Right kidney (tissue), 1 donor: ENCODE data around the gene RNF220.
A peak's percentile ranks its signal among the peaks of the same experiment; 100 is the strongest.

Source experiments
- DNase-seq: peaks from one replicate; pipeline ENCODE4 v3.0.0-alpha.2; 2016

RNF220 gene

DNA sequence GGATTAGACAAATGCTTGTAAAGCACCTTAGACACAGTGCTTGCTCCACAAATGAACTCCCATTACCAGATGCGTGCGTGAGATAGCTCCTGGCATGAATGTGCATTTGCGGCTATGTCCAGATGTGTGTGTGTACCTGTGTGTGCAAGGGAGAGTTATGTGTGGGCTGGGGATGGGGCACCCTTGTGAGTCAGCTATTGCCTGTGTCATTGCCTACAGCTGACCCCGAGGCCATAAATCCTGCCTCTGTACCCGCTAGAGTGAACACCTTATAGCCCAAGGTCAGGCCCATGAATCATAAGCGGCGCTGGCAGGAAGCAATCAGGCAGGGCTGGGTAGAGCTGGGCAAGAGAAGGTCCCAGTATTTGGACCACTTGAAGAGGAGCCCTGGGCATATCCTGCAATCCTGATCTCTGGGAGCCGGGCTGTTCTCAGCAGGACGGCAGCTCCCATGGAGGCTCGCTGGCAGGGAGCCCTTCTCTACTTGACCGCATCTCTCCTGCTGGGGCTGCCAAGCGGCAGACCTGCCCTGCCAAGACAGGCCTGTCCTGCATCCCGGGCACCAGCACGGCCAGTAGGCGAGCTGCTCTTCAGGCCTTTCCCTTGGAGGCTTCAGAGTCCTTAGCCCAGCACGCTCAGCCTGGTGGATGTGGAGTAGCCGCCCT lies 182.9 kb downstream of the RNF220 start:
- no peak for DNase-seq

DNA sequence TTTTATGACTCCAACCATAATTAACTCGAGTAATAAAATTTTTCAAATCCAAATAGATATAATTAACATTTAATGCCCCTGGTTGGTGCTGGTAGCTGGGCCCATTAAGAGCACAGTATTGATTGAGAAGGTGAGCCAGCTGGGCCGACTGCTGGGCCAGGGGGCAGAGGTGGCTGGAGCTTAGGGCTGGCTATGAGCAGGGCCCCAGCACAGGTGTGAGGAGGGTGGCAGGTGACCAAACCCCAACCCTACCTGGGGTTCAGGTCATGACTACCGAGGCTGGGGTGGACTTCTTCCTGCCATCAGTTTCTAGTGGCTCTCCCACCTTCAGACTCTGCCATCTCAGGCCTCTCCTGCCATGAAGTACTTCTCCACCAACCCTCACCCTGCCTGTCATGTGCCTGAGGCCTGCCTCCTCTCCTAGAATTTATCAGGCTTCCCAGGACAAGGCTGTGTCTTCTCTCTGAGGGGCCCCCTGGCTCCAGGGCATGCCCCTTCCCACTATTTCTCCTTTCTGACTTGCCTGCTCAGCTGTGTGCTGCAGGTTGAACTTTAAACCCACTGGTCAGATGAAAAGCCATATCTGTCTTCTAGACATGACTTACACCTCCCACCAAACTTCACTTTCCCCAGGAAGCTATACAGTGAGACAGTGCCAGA lies 183.6 kb downstream of the RNF220 start:
- DNase-seq = no peak

DNA sequence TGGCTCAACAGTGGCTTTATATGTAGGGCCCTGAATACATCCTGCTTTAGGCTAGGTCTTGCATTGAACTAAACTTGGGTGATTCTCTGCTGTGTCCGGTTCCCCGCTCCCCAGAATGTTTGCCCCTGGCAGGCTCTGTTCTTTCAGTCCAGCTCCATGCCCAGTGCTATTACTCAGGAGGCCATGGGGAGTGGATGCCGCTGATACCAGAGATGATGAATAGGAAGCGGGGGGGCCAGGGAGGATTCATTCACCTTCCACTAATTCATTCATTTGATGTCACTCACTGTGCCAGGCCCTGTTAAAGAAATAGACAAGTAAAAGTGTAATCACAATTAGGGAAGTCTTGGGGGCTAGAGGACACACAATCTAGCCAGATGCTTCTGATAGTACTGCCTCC lies 185.4 kb downstream of the RNF220 start:
- no peak for DNase-seq

DNA sequence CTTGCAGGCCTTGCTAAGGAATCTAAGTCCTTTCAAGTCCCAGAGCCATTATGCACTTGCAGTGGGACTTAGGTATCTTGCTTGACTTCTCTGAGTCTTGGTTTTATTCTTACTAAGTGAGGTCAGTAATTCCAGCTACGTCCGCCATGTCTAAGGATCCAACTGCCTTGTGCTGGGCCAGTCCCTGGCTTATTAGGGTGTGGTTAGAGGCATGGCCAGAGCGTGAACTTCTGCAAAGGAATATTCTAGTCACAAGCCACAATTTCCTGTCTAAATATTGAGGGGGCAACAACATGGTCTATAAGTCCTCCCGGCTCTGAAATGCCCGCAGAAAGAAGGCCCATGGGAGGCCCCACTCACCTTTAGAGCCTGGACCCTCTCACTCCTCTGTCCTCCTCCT lies 186.3 kb downstream of the RNF220 start:
- DNase-seq = no peak

DNA sequence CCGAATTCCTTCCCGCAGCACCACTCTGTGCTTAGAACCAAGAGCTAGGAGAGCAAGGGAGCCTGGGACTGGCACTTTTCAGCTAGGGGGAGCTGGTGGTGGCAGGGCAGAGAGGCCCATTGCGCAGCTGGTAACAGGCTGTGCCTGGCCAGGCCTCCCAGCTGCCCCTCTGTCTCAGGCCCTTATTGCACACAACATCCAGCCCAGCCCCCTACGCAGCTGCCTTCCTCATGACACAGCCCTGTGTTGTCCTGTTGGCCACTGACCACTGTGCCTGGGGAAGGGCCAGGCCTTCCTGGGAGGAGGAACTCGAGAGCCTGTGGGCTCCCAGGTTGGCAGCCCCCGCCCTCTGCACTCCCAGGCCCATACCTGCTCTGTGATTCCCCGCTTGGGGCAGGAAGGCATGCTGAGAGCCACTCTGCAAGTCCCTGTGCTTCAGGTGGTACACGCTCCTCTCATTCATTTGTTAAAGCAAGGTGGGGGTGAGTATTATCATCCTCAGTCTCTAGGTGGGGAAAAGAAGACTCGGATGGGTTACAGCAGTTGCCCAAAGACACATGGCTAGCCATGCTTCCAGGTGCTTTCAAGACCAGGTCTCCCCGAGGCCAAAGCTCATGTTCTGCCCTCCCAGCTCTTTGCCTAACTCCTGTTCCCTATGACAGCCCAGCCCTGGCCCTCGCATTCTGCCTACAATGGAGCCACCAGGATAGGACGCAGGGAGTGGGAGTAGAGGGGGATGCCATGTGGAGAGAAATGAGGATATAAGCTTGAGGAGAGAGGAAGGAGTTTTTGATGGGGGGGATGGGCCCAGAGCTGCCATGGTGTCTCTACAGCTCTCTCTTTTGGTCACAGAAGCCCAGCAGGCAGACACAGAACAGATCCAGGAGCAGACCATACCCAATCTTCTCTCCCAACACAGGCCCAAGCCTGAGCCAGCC lies 187.4 kb downstream of the RNF220 start:
- DNase-seq = no peak

DNA sequence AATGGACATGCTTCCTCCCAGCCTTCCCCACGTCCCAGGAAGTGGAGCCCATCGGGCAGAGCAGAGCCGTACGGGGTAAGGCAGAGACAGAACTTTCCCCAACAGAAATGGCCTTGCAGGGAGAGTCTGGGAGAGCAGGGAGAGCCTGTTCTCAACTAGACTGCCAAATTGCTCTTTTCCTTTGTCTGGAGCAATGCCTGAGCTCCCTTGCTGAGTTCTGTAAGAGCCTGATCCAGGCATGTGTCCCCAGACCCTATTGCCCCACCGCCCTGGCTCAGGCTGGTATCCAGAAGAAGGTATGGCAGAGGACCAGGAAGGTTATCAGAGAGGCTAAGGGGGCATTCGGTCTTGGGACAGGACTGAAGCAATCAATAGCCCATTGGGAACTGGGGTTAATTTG lies 189.3 kb downstream of the RNF220 start:
- DNase-seq = no peak

DNA sequence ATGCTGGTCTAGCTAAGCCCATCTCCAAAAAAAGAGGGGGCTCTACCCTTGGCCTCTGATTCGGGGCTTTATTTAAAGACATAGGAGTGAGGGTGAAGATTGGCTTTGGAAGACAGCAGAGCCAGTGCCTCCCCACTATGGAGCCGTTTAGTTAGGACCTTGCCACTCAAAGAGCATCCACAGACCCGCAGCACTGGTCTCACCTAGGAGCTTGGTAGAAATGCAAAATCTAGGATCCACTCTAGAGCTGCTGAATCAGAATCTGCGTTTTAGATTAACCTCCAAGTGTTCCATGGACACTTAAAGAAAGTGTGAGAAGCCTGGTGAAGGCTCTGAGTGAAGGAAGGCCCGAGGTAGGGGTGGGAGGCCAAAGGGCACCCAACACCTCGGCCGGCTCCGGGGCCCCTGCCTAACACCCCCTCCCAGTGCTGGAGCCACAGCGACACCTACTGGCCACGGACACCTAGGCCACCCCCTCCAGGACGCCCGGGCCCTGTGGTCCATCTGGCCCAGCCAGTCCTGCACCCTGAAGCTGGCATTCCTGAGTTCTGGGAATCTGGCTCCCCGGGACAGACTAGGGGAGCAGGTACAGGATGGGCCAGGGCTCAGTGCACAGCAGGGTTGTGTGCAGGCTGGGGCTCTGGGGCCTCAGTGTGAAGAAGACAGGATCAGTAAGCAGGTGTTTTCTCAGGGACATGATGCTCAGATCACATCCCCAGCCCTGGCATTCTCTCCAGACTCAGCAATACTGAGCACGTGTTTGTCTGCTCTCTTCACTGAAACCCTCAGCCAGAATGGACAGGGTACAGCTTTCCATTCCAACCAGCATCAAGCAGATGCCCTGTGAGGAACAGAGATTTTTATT lies 190.0 kb downstream of the RNF220 start:
- peak; percentile 75 for DNase-seq

DNA sequence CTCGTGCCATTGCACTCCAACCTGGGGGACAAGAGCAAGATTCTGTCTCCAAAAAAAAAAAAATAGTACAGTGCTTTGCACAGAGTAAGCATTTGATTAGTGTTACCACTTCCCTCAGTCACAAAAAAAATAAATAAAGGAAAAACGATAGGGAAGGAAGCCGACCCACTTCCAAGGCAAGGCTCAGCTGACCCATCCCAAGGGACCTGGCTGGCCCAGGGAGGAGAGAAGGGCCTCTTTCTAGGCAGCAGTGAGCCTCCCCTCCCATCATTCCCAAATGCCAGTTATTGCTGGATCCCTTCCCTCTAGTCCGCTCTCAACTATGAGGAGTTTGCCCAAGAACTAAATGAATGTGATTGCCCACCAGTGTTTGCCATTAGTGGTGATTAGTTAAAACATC lies 191.5 kb downstream of the RNF220 start:
- no peak for DNase-seq

DNA sequence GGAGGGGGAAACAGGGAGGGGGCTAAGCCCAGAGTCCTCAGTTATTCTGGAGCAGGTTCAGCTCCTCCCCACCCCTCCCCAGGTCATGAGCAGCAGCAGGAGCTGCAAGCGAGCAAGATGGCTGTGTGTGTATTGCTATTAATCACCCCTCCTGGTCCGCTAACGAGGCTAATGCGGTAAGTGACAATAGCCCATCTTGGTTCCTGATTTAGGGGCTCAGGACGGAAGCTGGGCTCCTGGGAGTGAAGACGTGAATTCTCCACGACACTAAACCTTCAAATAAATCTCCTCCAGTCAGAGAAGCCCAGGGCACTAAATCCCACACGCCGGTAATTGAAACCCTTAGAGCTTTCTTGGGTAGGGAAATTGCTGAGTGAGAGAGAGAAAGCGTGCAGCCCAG lies 193.1 kb downstream of the RNF220 start:
- DNase-seq = no peak

DNA sequence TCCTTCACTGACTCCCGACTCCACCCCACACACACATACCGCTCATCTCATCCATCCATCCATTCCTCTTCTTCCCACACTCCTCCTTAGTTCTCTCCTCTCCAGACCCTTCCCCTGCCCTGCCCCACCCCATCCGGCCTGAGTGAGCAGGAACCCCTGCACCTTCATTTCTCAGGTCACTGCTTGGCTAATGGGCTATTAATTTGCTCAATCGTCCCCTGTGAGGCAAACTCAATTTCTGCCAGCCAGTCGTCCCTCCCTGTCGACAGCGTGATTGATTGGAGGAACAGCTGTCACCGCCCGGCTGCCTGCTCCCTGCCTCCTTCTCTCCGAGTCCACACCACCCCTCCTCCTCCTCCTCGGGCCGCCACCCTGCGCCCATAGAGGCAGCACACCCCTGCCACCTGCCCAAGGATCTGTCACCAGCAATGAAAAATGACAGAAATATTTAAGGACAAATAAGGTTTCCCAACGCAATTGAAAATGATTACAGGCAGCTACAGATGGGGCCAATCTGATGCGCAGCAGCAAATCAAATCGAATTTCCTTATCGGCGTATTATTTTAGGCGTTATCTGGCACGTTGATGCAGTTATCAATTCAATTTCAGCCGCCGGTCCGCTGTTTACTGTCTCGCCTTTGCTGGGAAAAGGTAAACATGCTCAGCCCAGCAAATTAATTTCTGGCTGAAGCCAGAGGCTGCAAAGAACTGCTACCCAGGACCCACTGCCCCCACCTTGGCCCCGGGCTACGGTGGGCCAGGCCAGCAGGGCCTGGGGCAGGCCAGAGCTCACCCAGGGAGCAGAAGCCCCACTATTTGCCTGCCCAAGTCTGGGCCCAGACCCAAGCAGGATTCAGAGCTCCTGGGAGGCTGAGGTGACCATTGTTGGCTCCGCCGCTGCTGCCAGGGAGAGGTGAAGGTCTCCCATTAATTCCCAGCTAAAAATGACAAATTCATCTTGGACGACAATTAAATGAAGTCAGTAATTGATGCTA lies 197.9 kb downstream of the RNF220 start:
- DNase-seq = no peak

DNA sequence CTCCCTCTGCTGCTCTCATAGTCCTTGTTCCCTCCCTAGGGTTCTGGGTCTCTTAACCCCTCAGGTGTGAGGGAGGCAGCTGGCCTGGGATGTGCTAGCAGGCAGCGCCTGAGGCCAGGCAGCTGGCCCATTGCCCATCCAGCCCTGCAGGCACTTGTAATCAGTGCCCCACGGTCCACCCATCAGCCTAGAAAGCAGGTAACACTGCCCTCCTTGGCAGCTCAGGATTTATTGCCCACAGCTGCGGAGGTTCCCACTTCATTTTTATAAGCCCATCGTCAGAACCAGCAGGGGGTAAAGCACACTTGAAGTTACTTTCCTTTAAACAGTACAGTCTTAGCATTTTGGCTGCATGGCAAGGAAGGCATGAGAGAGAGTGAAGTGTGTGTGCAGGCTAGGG lies 198.7 kb downstream of the RNF220 start:
- no peak for DNase-seq

DNA sequence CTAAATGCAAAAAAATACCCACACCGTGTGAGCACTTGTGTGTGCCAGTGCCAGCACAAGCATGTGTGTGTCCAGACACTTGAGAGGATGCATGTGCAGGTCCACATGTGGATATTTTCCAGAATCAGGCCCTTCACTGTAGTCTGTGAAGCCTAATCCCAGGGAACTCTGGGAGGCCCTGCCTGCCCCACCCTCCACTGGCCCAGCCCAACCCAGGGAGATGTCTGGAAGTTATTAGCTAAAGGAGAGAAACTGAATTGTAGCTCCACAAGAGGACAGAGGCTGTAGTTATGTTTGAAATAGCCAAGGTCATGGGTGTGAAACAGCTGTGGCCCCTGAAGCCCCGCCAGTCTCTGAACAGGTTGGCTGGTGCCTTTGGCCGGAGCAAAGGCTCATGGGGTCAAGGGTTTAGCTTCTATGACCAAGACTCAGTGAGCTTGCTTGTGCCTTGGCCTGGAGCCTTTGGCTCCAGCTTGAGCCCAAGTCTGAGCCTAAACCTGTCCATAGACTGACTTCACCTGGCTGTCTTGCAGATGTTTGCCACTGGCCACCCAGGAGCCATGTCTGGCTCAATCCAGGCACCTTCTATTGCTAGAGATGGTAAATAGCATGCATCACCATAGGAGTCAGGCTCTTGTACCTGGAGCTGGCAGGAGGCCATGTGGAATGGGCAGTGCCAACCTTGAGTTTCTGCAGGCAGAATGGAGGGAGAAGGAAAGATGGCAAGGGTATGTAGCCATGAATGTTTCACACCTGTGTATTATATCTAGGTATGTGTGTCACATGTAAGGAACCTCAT lies 199.3 kb downstream of the RNF220 start:
- no peak for DNase-seq

DNA sequence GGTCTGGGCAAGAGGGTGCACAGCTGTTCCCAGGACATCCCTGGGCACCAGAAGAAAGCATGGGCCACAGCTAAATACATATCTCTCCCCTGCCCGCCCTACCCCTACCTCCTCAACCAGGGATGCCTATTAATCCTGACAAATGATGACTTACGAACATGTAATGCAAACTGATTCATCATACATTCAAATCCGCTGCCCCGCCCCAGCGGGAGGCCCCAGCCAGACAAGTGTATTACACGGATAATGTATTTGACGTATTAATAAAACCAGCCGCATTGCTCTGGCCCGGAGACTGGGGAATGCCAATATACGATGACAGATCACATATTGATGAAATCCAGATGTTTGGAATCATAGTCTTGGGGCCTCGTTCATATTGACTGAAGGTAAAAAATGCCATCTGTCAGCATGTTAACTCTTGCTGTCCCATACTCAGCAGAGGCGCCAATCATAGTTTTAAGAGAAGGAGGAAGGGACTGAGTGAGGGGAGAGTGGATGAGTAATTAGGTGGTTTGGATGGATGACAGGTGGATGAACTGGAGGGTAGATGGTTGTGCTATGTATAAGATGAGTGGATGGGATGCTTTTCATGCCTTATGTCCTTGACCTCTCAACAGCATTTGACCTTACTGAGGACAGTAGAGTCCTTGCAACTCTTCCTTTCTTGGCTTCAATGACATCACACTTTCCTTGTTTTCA lies 201.0 kb downstream of the RNF220 start:
- no peak for DNase-seq

DNA sequence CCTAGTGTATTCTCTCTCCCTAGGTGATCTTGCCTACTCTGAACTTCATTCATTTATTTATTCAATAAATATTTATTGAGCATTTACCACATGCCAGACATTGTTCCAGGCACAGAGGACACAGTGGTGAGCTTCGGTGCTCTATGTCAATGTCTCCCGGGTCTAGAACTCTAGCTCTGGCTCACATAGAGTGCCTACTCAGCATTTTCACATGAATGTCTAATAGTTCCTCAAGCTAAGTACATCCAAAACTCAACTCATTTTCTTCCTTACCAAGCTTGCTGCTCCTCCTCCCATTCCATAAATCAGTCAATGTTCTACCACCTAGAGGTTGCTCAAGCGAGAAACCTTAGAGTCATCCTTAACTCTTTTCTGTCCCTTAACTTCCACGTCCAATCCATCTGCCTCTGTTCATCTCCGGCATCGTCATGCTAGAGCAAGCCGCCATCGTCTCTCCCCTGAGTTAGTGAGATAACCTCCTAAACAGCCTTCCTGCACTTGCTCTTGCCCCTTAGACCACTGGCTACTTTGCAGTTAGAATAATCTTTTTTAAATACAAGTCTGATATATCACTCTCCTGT lies 201.7 kb downstream of the RNF220 start:
- DNase-seq = no peak

DNA sequence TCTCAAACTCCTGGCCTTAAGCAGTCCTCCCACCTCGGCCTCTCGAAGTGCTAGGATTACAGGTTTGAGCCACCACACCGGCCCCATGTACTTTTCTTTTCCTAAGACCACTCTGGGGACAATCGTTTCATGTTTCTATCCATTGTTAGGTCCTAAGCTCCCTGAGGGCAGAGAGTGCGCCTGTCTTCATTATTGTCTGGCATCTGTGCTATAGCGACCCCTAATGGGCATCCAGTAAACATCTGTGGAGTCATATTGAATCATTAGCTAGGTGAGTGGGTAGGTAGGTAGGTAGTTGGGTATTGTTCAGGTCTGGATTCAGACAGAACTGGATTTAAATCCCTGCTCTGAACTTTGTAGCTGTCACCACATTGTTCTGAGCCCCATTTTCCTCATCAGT lies 203.1 kb downstream of the RNF220 start:
- no peak for DNase-seq

DNA sequence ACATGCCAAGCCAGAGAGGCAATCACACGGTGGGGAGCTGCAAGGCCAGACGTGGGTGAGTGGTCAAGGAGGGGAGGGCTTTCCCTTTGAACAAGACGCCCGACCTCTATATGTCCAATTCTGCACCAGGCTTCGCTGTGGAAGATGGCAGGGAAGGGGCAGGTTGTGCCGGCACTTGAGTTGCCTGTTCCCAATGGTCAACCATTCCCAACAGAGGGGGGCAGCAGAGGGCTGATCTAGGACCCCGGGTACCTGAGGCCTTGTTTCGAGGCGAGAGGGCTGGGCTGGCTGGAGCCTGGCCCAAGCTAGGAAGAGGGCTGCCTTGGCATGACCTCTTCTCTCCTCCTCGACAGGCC lies 204.3 kb downstream of the RNF220 start:
- peak; percentile 51 for DNase-seq

DNA sequence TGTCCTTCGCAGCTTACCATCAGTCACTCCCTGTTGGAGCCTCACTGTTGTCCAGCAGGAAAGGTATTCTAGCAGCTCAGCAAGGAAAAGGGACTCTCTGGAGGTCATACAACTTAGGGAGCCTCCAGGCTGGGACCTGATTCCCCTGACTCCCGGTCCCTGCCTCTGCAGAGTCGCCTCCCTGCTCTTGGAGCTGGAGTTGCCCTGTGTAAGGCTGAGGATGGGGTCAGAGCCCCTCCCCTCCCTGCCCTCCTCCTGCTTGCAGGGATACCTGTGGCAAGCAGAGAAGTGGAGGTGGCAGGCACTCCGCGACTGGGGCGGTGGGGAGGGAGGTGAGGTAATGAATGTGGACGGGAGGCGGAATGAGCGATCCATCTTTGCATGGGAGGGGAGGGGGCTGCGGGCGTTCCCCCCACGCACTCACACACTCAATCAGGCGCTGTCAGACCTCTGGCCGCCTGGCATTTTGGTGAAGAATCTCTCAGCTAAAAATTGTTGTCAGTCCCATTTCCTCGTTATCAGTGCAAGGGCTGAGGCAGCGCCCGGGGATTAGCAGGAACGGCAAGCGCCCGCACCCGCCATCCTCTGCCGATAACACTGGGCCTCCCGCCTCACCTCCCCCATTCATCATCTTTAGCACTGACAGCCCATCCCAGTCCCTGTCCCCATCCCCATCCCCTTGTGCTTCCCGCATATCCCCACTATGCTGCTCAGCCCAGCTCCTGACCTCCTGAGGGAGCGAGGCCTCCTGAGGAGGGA lies 204.9 kb downstream of the RNF220 start:
- peak; percentile 55 for DNase-seq

DNA sequence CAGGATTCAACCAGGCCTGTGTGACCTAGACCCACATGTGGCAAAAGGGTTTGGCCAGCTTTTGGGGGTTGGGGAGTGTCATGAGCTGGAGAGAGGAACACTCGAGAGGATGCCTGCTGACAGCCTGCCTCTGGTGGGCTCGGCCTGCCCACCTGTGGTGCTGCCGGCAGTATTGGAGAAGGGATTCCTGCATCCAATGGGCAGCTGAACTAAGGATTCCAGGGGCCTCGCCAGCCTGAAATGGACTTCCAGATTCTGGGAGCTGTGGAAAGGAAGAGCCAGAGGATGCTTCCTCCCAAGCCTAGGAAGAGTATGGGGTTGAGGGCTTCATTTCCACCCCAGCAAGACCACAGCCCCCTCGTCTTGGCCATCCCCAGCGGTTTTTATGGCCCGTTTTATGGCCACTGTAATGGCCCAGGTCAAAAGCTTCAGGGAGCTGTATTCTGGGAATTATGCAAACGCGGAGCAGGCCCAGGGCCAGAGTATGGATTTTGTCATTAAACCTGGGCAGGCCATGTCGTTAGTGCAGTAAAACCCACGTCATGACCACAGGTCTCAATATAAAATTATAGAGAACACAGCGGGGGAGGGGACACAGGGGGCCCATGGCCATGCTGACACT lies 205.6 kb downstream of the RNF220 start:
- DNase-seq = no peak
